ENCODE data around the gene CBX1.
"Not testable (repeated sequence)": the region's sequence is repeated elsewhere in the genome, so short reads cannot be mapped to it uniquely, and the experiment has no call there.

Gene CBX1

DNA sequence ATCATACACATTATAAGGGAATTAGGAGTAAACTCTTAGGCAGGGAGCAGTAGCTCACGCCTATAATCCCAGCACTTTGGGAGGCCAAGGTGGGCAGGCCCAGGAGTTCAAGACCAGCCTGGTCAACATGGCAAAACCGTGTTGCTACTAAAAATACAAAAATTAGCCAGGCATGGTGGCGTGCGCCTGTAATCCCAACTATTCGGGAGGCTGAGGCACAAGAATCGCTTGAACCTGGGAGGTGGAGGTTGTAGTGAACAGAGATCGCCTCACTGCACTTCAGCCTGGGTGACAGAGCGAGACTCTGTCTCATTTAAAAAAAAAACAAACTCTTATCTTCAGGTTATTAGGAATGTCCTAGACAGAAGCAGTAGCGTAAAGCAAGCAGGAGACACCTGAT lies 28.5 kb downstream of the CBX1 start:
- DNase-seq (ENCODE audit: low spot score): not testable (repeated sequence)

GRCh38 chr17:48071654-48072053 lies 29.6 kb downstream of the CBX1 start:
- DNase-seq (ENCODE audit: low spot score): no peak

DNA sequence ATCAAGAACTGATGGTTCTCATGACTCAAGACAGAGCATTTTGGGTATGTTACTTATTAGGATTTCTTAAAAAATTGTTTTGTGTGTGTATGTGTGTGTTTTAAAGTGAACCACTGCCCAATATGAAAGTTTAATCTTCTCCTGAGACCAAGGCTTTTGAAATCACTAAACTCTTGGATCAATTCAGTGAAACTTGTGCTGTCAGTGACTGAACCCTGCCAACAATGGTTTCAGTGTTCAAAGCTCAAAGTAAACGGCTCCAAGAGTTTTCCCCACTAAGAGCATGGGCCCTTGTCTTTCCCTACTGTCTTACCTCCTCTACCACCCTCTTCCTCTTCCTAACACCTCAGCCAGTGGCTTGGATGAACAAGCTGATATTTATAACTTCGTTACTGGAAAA lies 31.1 kb downstream of the CBX1 start:
- no peak for DNase-seq (ENCODE audit: low spot score)

DNA sequence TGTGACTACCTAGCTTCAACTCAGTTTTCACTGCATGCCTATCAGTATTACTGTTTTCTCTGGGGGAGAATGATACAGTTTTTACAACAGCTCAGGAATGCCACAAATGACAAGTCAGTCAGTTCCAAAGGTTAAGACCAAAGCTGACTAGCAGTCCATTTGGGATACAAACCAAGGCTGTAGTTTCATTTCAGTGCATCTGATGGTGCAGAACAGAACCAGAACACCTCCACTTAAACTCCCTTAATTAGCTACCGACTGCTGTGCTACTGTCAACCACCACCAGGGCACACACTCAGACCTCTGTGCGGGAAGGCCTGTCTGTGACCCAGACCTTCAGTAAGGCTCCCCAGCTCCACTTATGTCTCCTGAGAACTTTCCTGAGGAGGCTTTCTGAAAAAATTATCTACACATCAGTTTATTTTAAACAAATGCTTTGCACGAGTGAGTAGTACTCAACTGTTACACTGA lies 32.8 kb downstream of the CBX1 start:
- DNase-seq (ENCODE audit: low spot score): peak; percentile 52

GRCh38 chr17:48067808-48068207 lies 33.5 kb downstream of the CBX1 start:
- not testable (repeated sequence) for DNase-seq (ENCODE audit: low spot score)

- DNase-seq (ENCODE audit: low spot score): no peak
These were observed 34.0 kb downstream of the CBX1 start for GRCh38 chr17:48067245-48067644.

DNA sequence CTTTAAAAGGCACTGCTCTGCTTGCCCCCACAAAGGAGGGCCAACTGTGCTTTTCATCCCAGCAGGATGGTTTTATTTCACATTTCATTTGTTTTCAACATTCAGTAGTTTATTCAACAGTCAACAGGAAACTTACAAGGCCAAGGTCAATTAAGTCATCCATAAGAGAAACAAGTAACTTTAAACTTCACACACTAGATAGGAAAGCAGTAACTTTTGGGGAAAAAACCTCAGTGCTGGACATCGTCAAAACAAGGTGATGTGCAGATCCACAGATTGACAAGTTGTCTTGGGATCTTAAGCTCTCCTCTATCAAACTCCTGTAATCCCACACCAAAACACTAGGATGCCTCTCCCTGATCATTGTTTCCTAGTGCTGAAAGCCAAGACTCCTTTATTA lies 34.6 kb downstream of the CBX1 start:
- DNase-seq (ENCODE audit: low spot score): no peak

DNA sequence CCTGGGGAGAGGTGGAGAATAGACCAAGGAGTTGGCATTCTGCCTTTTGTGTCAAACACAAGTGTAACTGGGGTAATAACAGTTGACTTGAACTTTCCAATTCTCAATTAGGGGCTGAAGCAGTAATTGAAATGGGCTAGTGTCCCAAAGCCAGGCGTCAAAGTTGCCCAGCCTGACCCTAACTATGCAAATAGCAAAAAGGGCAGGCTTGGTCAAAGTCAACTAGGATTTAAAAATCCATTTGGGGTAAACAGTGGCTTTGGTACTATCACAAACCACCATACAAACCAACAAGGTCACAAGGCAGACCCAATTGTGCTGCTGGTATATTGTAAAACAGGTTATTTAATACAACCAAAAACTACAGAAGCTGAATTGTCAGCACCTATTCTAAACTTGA lies 35.1 kb downstream of the CBX1 start:
- no peak for DNase-seq (ENCODE audit: low spot score)

GRCh38 chr17:48064638-48065037 lies 36.6 kb downstream of the CBX1 start:
- DNase-seq (ENCODE audit: low spot score): no peak

DNA sequence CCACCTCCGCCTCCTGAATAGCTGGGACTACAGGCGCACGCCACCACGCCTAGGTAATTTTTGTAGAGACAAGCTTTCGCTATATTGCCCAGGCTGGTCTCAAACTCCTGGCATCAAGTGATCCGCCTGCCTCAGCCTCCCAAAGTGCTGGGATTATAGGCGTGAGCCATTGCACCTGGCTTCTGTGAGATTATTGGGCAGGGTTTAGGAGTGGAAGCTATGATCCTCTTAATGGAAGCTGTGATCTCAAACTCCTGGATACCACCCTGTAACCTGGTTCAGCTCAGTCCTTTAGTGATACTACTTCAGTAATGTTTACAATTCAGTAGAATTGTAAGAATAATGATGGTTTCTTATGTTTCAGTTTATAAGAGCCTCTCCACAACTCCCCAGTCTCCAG lies 39.0 kb downstream of the CBX1 start:
- DNase-seq (ENCODE audit: low spot score): no peak

- DNase-seq (ENCODE audit: low spot score): no peak
These were observed 41.0 kb downstream of the CBX1 start for GRCh38 chr17:48060249-48060648.

GRCh38 chr17:48059125-48059668 lies 42.1 kb downstream of the CBX1 start:
- no peak for DNase-seq (ENCODE audit: low spot score)

DNA sequence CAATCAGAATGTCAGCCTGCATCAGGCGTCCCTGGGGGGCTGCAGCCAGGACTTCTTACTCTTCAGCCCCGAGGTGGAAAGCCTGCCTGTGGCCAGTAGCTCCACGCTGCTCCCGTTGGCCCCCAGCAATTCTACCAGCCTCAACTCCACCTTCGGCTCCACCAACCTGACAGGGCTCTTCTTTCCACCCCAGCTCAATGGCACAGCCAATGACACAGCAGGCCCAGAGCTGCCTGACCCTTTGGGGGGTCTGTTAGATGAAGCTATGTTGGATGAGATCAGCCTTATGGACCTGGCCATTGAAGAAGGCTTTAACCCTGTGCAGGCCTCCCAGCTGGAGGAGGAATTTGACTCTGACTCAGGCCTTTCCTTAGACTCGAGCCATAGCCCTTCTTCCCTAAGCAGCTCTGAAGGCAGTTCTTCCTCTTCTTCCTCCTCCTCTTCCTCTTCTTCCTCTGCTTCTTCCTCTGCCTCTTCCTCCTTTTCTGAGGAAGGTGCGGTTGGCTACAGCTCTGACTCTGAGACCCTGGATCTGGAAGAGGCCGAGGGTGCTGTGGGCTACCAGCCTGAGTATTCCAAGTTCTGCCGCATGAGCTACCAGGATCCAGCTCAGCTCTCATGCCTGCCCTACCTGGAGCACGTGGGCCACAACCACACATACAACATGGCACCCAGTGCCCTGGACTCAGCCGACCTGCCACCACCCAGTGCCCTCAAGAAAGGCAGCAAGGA lies 42.7 kb downstream of the CBX1 start:
- no peak for DNase-seq (ENCODE audit: low spot score)

- DNase-seq (ENCODE audit: low spot score): no peak
These were observed 43.7 kb downstream of the CBX1 start for GRCh38 chr17:48057626-48058025.

DNA sequence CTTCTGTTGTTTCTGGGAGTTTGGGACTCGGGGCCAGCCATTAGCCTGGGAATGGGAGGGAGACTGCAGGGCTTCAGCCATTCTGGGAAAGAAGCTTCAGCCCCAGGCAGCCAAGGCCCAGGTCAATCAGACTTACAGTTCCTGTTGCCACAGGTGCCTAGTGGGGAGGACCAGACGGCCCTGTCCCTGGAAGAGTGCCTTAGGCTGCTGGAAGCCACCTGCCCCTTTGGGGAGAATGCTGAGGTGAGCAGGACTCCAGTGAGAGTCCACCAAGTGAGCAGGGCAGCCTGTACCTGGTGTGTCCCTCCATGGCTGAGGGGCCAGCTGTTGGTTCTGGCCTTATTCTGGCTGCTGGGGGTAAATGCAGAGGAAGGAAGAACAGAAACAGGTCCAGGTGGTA lies 44.4 kb downstream of the CBX1 start:
- DNase-seq (ENCODE audit: low spot score): no peak

GRCh38 chr17:48056246-48056745 lies 45.0 kb downstream of the CBX1 start:
- DNase-seq (ENCODE audit: low spot score): no peak

DNA sequence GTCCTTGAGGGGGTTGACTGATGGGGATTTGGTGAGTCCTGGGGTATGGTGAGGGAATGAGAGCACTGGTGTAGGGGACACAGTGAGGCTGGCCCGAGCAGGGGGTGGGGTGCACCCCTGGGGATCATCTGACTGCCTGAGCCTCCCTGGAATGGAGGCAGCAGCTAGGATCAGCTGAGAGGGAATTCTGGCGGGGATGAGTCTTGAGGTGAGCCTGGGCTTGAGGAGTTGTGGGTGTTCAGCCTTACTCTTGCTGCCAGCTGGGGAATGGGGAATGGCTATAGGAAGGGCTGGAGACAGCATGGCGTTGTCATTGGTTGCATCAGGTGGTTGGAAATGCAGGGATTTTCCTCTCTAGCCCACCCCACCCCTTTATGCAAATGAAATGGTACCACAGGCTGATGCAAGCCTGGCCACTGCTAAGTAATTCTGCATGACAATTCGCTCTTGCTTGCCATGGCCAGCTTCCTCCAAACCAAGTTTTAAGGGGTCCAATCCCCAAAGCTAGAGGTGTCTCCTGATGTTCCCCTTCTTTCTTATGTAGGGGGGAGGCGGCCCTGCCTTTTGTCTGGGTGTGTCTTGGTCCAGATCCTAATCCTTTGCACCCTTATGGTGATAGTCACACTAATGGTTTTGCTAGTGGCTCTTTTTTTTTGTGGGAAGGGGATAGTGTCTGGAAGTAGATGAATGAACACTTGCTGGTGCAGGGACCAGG lies 45.6 kb downstream of the CBX1 start:
- DNase-seq (ENCODE audit: low spot score): peak; percentile 75

GRCh38 chr17:48054238-48055185 lies 46.8 kb downstream of the CBX1 start:
- peak; percentile 89 for DNase-seq (ENCODE audit: low spot score)

DNA sequence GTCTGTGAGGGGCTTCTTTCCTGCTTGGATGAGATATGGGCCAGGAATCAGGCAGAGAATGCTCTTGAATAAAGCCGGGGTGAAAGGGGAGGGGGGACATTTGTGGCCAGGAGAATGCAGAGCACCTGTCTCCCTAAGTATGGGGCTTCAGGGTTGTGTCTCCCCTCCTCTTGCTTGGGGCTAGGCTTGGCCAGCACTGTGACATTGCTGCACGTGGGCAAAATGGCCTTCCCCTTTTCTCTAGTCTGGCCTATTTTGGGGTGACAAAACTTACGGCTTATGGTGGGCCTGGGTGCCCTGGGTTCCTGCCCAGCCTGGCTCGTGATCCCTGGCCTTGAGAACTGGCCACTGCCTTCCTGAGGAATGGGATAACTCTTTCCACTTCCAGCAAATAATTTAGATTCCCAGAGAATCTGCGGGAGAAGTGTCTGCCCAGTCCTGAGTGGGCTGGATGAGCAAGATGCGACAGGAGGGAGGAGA lies 47.5 kb downstream of the CBX1 start:
- no peak for DNase-seq (ENCODE audit: low spot score)

- no peak for DNase-seq (ENCODE audit: low spot score)
These were observed 48.1 kb downstream of the CBX1 start for GRCh38 chr17:48052956-48053757.
